ENCODE measurements around the gene SLC35A5.

Gene SLC35A5

DNA sequence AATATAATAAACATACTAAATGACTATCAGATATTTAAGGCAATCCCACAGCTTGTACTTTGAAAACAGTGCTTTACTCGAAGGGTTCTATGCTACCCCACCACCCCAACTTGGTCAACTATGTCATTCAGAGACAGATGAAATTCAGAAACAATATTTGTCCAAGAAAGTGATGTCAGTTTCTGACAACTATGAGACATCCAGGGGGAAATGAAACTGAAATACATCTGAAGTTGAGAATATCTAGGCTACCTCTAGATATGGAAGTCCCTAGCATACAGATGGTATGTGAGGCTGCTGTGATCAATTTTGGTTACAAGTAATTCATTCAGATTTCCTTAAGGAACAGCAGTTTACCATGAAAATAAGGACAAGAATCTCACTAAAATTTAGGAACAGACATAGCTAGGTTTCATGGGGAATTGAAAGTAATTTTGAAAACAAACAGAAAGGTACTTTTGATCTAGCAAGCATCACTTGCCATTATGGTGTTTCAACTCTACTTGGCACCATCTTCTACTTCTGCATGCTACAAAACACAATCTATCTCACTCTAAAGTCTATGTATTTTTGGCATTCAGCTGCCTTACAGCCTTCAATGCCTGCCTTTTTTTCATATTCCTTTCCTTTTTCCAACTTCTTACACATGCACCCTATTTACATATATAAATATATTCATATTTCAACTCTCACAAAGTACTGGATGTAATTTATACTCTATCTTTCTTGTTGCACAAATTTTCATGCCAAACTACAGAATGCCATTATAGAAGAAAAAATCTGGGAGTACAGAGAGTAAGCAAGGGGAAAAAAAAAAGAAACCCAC, 21.8 kb upstream of the SLC35A5 start:
- no peak overlapping the region for H3K27ac ChIP-seq
- TF ChIP-seq, protein P1, sequence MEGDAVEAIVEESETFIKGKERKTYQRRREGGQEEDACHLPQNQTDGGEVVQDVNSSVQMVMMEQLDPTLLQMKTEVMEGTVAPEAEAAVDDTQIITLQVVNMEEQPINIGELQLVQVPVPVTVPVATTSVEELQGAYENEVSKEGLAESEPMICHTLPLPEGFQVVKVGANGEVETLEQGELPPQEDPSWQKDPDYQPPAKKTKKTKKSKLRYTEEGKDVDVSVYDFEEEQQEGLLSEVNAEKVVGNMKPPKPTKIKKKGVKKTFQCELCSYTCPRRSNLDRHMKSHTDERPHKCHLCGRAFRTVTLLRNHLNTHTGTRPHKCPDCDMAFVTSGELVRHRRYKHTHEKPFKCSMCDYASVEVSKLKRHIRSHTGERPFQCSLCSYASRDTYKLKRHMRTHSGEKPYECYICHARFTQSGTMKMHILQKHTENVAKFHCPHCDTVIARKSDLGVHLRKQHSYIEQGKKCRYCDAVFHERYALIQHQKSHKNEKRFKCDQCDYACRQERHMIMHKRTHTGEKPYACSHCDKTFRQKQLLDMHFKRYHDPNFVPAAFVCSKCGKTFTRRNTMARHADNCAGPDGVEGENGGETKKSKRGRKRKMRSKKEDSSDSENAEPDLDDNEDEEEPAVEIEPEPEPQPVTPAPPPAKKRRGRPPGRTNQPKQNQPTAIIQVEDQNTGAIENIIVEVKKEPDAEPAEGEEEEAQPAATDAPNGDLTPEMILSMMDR (conservative IDR thresholded peaks at IDR 0.05) = no peak
- no peak for TF ChIP-seq ZFX (IDR thresholded peaks at IDR 0.05)

GRCh38 chr3:112546216-112546759, 15.6 kb upstream of the SLC35A5 start:
- H3K27ac ChIP-seq = no peak overlapping the region
- TF ChIP-seq, protein P1 (conservative IDR thresholded peaks at IDR 0.05) = no peak
- TF ChIP-seq ZFX (IDR thresholded peaks at IDR 0.05) = no peak

DNA sequence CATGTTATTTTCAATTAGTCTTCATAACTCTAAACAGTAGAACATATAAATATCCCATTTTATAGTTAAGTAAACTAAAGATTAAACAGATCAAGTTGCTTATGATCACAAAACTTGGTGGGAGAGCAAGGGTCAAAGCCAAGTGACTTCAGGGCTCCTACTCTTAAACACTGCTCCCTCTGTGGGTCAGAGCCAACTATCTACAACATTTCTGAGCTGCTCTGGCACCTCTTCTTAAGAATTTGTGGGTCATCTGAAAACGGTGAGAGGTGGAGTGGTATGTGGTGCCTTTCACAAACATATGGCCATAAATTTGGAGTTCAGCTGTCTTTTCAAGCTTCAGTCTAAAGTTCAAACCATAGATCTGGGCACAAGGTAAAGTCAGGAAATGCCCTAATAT, 11.0 kb upstream of the SLC35A5 start:
- TF ChIP-seq ZFX (IDR thresholded peaks at IDR 0.05) = no peak
- TF ChIP-seq, protein P1 (conservative IDR thresholded peaks at IDR 0.05) = no peak

GRCh38 chr3:112555535-112556170, 6.2 kb upstream of the SLC35A5 start:
- H3K27ac ChIP-seq = no peak overlapping the region
- TF ChIP-seq ZFX (IDR thresholded peaks at IDR 0.05) = no peak
- TF ChIP-seq, protein P1 (conservative IDR thresholded peaks at IDR 0.05) = no peak

More for the DNA sequence above, 11.0 kb upstream of the SLC35A5 start:
- no peak overlapping the region for H3K27ac ChIP-seq

DNA sequence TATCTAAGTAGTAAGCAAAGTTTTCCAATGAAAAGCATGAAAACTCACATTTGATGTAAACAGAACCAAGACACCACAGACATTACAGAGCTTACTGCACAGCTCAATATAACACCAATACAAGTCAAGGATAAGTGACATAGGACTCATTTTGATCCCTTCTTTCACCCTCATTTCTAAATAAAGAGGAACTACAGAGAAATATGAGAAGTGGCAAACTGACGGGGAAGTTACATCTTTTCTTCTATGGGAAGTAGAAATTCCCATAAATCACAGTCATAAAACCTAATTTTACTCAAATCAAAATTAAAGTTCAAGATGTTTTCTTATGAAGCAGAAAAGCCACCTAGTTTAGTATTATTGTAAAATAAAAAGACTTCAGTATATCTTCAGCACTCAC, 3.9 kb upstream of the SLC35A5 start:
- H3K27ac ChIP-seq = no peak overlapping the region
- TF ChIP-seq, protein P1 (conservative IDR thresholded peaks at IDR 0.05) = no peak
- no peak for TF ChIP-seq ZFX (IDR thresholded peaks at IDR 0.05)

- TF ChIP-seq ZFX (IDR thresholded peaks at IDR 0.05) = no peak
- TF ChIP-seq, protein P1 (conservative IDR thresholded peaks at IDR 0.05) = no peak
- no peak overlapping the region for H3K27ac ChIP-seq
Measured at GRCh38 chr3:112560307-112560706, 1.5 kb upstream of the SLC35A5 start.

Measured in C4-2B (cell line).